HG02763 (cell line): ENCODE data around the gene GPRC5B.

Source experiments
- ATAC-seq: cut with Tn5 transposase; IDR thresholded peaks from one replicate; pipeline ENCODE4 v1.9.1; 2021; ENCODE audit warnings: mild to moderate bottlenecking, moderate library complexity; ENCODE audit not compliant: unreplicated experiment

Gene GPRC5B

DNA sequence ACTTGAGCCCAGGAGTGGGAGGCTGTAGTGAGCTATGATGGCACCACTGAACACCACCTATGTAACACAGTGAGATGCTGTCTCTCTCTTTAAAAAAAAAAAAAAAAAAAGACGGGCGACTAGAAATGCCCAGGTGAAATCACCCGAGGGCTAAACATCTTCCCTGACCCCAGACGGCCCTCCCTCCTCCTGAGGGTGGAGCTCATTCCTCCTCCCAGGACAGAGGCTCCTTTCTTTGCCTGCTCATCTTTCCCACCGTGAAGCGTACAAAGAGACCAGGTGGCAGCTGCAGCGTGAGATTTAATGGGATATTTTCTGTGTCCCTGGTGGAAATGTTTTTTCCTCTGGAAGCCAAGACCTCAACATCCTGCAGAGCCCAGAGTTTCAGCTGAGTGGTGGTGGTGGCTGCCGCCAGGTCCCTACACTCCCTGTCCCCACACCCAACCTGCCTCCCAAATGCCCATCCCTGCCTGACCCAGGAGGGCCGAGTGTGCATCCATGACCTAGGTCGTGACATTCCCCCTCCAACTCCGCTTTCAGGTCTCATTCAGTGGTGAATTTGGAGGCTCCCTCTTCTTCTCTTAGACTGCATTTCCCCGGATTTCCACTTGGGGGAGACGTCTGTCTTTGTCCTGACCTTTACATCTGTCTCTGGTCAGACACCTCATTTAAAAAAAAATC, 14.4 kb upstream of the GPRC5B start:
- ATAC-seq = no peak

DNA sequence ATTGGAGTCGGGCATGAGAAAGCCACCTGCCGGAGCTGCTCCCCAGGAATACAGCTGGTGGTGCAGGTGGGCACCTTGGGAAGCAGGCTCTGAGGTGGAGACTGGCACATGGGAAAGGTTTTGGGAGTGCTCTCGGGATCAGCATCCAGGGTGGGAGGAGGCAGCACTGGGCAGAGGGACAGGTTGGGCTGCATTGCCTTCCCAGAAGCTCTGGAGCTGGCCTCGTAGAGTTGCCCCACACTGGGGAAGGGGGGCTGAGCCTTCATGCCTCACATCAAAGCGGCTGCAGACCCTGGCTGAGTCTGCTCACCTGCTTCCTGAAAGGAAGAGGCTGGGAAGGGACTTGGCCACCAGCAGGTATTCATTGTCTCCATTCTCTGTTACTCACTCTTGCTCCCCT, 13.5 kb upstream of the GPRC5B start:
- no peak for ATAC-seq

DNA sequence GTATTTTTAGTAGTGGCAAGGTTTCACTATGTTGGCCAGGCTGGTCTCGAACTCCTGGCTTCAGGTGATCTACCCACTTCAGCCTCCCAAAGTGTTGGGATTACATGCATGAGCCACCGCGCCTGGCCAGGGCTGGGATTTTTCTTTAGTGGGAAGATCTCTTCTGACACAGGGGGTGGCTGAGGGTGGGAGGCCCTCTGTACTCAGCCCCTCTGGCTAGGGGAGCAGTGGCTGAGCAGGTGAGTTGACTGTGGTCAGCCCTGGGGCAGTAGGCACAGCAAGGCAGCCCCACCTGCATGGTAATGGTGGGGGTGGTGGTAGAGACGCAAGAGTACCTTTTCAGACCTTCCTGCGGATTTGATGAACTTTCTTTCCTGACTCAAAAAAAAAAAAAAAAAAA, 12.3 kb upstream of the GPRC5B start:
- ATAC-seq = no peak

DNA sequence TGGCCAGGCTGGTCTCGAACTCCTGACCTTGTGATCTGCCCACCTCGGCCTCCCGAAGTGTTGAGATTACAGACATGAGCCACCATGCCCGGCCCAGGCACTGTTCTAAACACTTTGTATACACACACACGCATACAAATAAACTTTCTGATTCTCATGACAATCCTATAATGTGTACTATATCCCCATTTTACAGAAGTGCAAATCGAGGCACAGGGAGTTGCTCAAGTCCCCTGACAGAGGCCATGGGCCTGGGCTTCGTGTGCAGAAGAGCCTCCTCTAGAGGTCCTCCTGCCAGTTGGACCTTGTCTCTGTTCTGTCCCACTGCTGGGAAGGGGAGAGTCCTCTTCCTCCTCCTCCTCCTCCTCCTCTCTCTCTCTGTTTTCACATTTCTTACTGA, 9.9 kb upstream of the GPRC5B start:
- no peak for ATAC-seq

DNA sequence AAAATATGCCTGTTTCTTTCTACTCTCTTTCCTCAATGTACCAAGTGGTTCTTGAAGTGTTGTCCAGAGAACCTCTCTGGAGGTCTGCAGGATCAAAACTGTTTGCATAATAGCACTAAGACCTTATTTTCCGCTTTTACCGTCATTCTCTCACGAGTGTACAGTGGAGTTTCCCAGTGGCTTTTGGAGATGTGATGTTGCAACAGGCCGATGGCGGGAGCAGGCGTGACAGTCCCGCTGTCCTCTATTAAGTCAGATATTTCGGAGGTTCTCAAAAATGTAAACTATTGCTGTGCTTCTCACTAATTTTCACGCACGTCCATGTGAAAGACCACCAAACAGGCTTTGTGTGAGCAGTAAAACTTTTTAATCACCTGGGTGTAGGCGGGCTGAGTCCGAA, 8.3 kb upstream of the GPRC5B start:
- no peak for ATAC-seq

DNA sequence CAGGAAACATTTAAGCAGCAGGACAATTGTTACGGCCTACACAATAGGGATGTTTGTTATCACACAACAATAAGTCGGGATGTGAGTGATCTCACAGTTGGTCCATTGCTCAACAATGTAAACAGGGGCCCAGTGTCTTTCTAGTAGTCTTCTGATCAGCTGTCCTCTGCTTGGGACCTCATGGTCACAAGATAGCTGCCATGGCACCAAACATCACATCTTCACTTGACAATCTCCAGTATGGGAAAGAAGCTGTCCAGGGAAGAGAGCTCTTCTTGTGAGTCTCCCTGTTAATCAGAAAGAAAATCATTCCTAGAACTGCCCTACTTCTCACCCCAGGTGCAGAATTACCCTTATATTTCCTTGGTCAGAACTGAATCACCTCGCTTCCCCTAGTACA, 6.3 kb upstream of the GPRC5B start:
- ATAC-seq = no peak

DNA sequence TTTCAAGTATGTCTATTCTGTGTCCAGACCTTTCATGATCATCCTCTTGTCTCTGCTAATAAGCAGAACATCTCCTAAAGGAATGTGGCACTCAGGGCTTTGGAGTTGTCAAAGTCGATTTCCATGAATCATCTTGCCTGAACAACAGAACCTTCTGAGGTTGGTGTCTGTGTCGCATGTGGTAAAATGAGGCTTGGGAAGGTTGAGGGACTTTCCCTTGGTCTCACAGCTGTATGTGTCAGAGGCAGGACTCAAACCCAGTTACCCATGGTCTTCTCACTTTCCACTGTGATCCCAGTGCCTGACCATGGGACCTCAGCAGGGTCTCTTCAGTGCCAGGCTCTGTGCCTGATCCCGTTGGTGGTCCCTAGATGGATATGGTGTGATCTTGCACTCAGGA, 4.2 kb upstream of the GPRC5B start:
- no peak for ATAC-seq

DNA sequence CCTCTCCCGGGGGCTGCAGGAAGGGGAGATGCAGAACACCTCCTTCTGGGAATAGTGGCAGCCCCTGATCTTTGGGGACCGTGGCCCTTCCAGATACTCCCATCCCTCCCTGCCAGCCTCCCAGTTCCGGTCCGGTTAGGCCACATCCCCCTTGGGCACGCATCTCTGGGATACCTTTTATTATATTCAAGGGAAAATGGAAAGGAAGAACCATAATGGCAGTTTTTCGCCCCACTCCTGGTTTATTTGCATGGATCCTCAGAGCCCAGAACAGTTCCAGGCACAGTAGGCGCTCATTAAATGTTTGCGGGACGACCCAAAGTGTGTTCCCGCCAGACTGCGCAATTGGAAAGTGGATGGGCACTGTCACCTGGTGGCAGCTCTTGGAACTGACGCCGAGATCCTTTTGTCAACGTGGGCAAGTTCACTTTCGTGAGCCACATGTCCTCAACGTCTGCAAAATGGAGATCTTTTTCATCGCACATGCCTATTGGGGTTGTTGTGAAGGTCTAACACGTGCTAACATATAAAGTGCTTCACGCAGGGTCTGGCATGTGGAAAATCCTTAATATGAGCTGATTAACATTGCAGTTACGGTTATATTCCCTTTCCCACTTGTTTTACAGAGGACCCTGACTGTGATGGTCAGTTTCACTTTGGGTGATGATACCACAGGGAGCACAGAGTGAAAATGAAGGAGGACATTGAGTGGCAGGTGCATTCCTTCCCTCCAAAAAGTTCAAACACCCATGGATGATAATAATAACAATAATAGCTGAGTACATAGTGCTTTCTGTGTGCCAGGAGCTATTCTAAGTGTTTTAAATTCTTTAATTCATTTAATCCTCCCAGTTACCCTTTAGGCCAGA, 1.7 kb upstream of the GPRC5B start:
- no peak for ATAC-seq

DNA sequence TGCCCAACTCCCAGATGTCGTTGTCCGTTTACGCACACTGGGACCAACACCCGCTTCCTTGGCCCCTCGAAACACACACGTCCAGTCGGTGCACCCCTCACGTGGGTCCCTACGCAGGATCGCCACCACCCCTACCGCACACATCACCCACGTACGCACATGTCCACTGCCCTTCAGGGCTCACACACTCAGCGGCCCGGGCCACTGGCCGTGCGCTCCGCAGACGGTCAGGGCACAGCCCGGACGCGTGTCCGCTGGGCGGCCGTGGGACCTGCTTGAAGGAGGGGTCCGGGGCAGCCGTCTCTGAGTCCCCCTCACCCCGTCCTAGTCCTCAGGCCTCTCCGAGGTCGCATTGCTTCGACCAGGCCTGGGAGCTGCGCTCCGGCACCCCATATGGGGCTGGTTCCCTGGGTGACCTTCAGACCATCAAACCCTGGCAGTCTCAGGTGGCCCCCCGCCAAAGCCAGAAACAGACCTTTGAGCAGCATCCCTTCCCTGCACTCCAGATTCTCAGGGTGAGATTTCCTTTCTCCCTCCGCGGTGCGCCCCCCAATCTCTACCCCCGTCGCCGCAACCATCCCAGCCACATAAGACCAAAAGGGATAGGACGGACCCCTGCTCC, 914 bp upstream of the GPRC5B start:
- no peak for ATAC-seq

DNA sequence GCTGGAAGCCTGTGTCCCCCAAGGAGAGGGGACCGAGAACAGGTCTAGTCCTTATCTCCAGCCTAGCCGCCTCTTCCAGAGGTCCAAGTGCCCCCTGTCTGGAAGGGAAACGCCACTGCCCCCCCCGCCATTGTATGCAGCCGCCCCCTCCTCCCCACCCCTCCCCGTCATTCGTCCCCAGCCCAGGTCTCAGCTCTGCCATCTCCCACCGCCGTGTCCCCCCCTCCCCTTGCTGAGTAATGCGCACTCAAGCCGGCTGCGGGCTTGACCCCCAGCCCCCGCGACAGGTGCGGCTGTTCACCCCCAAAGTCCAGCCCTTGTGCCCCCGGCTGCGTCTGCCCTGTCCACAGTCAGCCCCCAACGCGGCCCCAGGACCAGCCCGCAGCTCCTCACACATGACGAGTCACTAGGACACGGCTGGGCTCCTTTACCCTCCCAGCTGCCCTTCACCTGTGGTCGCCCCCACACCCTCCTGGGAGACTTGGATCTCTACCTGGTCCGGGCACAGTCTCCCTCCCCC, 622 bp downstream of the GPRC5B start:
- no peak for ATAC-seq

DNA sequence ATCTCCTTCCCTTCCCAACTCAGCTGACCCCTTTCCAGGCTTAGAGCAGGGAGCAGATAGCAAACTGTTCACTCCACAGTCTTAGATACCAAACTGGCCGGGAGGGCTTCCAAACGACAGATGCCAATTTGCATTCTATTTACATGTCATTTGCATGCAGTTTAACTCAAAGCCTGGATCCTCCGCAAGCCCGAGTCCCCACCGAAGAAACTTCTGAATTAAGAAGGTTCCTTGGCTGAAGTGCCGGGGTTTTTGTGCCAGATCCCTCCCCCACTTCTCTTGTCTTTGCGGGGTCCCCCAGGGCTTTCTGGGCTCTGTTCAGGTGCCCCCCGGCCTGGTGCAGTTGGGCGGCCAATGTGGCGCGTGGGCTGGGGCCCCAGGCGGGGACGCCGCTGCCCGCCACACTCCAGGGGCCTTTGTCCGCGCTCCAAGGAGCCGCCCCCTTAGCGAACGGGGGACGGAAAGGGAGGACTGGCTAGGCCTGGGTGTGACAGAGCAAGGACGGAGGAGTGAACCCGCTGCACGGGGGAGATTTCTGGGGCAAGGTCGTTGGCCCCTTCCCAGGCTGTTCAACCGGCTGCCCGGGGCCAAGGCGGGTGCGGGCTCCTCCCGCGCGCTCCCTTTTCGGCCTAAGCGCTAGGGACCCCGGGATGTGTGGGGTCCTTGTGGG, 1.2 kb downstream of the GPRC5B start:
- no peak for ATAC-seq

DNA sequence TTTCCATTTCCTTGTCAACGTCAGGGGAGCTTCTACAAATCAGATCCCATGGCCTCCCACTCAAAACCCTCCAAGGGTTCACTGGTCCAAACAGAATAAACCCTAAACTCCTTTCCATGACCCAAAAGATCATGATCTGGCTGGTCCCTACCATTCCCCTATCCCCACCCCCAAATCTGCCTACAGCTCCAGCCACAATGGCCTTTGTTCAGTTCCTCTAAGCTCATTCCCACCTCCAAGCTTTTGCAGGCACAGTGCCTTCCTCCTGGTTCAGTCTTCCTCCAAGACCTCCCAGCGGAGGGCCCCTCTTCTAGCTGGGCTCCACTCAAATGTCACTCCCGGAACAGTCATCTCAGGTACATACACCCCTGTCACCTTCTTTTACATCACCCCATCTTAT, 2.0 kb downstream of the GPRC5B start:
- no peak for ATAC-seq

DNA sequence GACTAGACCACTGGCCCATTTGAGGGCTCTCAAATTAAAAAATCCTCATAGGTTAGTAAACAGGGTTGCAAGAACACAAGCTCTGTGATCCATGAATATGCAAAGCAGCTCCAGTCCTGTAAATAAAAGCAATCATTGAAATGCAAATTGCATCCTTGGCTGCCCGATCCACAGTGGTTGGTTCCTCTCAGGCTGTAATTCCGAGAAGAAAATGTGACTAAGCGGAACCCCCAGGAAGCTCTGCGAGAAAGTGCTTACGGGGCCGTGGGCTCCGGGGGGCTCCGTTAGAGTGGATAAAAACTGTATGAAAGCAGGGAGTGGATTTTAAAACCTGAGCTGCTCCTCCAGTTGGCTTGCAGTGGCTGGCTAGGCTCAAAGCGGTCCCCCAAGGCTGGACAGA, 2.5 kb downstream of the GPRC5B start:
- no peak for ATAC-seq

DNA sequence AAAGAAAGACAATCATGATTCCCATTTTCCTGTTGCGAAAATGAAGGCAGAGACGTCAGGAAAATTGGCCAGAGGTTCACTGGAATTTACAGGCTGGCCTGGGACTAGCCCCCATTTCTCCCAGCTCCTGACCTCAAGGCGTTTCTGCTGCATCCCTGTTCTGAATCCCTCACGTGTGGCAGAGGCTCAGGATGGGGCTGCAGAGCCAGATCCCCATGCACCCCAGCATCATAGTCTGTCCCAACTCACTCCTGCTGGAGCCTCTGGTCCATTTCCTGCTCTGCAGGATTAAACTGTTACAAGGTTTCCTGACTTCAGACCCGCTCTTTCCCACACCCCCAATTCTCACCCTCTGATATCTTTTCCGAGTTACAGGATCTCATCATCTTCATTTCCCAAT, 2.9 kb downstream of the GPRC5B start:
- no peak for ATAC-seq

DNA sequence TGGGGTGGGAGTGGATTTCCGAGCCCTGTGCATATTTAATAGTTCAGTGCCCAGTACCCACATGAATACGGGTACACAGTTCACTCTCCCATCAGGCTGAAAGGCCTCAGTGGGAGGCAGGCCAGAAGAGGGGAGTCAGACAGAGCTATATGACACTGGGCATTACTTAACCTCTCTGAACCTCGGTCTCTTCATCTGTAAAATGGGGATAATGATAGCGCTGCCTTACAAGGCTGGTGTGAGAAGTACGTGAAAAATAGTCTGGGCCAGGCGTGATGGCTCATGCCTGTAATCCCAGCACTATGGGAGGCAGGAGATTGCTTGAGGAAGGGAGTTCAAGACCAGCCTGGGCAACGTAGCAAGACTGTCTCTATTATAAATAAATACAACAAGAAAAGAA, 3.6 kb downstream of the GPRC5B start:
- no peak for ATAC-seq

DNA sequence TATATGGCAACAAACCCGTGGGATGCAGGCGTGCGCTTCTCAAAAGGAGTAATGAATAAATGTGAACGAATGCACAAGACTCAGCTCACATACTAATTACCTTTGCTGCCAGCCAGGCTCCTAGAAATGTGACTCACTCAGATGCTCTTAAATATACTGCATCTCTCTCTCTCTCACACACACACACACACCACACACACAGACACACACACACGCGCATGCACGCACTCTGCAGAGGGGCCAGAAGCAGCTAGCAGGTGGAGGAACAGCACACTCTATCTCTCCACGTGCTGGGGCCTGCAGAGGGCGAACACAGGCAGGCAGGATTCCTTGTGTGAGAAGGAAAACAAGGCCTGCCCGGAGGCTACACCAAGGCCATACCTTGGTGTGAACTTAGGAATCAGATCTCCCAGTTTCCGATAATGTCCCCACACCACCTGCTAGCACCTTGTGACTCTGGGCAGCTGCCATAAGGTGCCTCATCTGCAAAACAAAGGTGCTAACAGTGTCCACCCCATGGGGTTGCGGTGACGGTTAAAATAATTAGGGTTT, 5.3 kb downstream of the GPRC5B start:
- no peak for ATAC-seq

DNA sequence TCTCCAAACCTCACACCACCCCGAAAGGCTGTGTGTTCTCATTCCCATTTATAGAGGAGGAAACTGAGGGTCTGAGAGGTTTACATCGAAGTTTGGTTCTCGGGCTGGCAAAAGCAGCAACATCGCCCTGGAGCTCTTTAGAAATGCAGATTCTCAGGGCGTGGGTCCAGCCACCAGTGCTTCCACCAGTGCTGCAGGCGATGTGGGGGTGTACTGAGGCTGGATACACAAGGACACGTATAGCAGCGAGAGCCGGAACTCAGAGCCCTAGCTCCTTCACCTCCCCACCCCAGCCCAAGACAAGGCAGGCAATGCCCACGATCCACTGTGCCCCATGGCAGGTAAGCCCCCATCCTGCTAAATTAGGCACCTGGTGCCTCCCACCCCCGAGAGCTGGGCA, 5.9 kb downstream of the GPRC5B start:
- ATAC-seq = no peak

DNA sequence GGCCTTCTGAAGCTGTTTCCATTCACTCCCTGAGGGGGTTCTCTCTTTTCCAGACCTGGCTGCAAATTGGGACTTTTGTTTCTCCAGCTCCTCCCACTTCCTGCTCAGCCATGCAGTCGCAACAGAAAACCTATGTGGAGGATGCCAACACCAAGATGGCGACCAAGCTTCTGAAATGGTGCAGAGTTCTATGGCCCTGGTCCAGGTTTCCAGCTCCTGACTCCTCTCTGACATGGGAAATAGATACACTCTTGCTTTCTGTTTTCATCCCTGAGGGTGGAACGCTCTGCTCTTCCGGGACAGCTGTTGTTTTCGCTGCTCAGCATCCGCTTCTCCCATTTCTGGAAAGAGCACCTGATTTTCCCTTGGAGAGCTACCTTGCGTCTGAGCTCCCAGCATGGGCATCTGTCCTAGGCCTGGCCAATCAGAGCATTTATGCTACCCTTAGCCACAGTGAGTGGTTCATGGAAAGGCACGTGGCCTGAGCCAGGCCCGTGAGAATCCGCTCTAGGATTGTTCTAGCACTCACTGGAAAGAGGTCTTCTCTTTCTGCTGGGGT, 8.1 kb downstream of the GPRC5B start:
- no peak for ATAC-seq

DNA sequence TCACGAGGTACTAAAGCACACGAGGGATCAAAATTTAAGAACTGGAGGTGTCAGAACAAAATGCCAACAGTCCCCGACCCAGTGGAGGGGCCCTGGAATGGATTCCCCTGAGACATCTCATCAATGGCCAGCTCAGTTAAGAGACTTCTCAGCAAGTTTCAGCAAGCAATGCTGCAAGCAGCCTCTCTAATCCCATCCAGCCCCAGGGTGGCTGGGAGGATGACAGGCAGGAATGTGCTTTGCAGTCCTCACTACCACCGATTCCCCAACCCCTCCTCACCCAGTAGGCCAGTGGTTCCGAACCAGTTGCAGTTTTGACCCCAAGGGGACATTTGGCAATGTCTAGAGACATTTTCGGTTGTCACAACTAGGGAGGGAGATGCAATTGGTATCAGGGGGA, 8.7 kb downstream of the GPRC5B start:
- ATAC-seq = no peak

DNA sequence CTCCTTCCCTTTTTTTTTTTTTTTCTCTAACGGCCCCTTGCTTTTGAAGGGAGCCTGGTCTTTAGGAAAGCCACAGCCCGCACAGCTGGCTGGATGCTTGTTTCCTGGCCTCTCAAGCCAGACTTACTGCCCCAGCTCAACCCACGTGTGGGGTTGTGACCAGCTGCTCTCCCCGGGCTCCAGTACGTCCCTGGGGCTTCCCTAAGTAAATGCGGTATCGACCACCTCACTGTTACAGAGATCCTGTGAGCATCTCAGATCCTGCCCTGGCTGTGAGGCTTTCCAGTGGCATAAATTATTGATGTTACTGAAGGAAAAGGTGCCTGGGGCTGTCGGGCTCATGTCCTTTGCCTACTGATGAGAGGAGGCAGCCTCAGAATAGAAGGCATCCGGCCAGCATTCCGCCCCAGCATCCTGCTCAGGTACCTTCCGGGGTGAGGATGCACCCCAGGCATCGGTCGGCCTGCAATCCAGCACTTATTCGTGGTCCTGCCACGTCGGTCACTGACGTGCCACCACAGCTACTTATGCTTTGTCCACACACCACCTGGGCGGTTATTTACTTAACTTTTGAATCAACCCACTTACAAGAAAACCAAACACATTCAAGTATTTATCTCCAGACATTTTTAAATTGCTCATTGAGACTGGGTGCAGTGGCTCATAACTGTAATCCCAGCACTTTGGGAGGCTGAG, 9.6 kb downstream of the GPRC5B start:
- ATAC-seq = no peak
